K562 (cell line): ENCODE data around the gene MX1. TPM values are rescaled to one million over a fixed set of nuclear protein-coding genes. Genes with fewer than 3 reads are reported as not detected.
A peak's percentile ranks its signal among the peaks of the same experiment; 100 is the strongest.

Source experiments
- ATAC-seq: fragments of 200-7000 bp; cut with Tn5 transposase; 3 replicates; pipeline ENCODE4 v1.9.1; 2020; ENCODE audit warnings: moderate library complexity
- BruUV-seq: library from RNA; stranded (reverse); fragments of 400-500 nt; replicated peaks from 2 replicates; lab custom pipeline; 2021; lab: Mats Ljungman, UMichigan
- CTCF ChIA-PET: fragments of 300-600 bp; formaldehyde crosslinking; extraction: SDS; loops from one replicate; lab custom pipeline; 2021; ENCODE audit warnings: low intra/inter-chr PET ratio; lab: Yijun Ruan, JAX
- POLR2A ChIA-PET: fragments of 300-600, 350-650 bp; sonication (Branson Sonifier 250); formaldehyde crosslinking; extraction: SDS; loops from one replicate; lab custom pipeline; 2021; ENCODE audit warnings: antibody characterized with exemption, inconsistent platforms; lab: Yijun Ruan, JAX
- DNase-seq, 4 experiments: peaks; one replicate each; pipeline versions ENCODE4 v3.0.0 to v3.0.0-alpha.2; 2011 to 2018; ENCODE audit warnings: low spot score in 3 of 4, mixed read lengths in 3 of 4; ENCODE audit errors: extremely low read depth in 1 of 4
- FAIRE-seq: peaks from 2 replicates; lab custom pipeline; 2011; peaks lifted over from hg19 to GRCh38; lab: Jason Lieb, UNC
- H2AFZ ChIP-seq: 2 replicates; pipeline ENCODE4 v1.6.0; 2011; ENCODE audit warnings: low read depth, low read length, control low read depth, inconsistent platforms
- H3K27ac ChIP-seq: fragments of 200-600 bp; 3 replicates; pipeline ENCODE4 v1.8.0; 2011; ENCODE audit warnings: low read depth, mild to moderate bottlenecking, control low read depth, inconsistent platforms, low read length, moderate library complexity, mixed read lengths; ENCODE audit errors: extremely low read depth
- H3K27me3 ChIP-seq, 2 experiments: fragments of 300-600 bp in 1 of 2; 2 replicates in 1 of 2; 3 replicates in 1 of 2; pipeline versions ENCODE4 v1.6.0 to v1.8.0; 2011; ENCODE audit warnings: inconsistent platforms in 2 of 2, low read length in 2 of 2, mild to moderate bottlenecking in 1 of 2, mixed read lengths in 1 of 2, moderate library complexity in 1 of 2; ENCODE audit not compliant: control insufficient read depth in 2 of 2, insufficient read depth in 2 of 2
- H3K36me3 ChIP-seq: fragments of 300-600 bp; 3 replicates; pipeline ENCODE4 v1.8.0; 2011; ENCODE audit warnings: mild to moderate bottlenecking, low read length, inconsistent platforms; ENCODE audit not compliant: control insufficient read depth, insufficient read depth
- H3K4me1 ChIP-seq, 2 experiments: fragments of 200-600 bp in 1 of 2; replicated peaks in 1 of 2; 2 replicates in 1 of 2; 3 replicates in 1 of 2; pipeline versions ENCODE4 v1.5.1 to v1.8.0; 2011; ENCODE audit warnings: inconsistent platforms in 2 of 2, low read length in 2 of 2, mild to moderate bottlenecking in 1 of 2, mixed read lengths in 1 of 2, moderate library complexity in 1 of 2; ENCODE audit not compliant: control insufficient read depth in 2 of 2, insufficient read depth in 2 of 2
- H3K4me2 ChIP-seq: 2 replicates; pipeline ENCODE4 v1.6.1; 2011; ENCODE audit warnings: low read length, control low read depth, inconsistent platforms, mixed read lengths; ENCODE audit not compliant: insufficient read depth
- H3K4me3 ChIP-seq: fragments of 200-600 bp; sonication (generic), shearing (Covaris generic); 2 replicates; pipeline ENCODE4 v1.5.1; 2016; ENCODE audit warnings: control low read depth, inconsistent platforms
- H3K79me2 ChIP-seq: fragments of 200-600 bp; 3 replicates; pipeline ENCODE4 v1.8.0; 2011; ENCODE audit warnings: low read length, inconsistent platforms; ENCODE audit not compliant: control insufficient read depth, insufficient read depth
- H3K9ac ChIP-seq, 2 experiments: 2 replicates each; pipeline versions ENCODE4 v1.6.0 to v1.6.1; 2011; ENCODE audit warnings: low read depth in 2 of 2, low read length in 2 of 2, control low read depth in 1 of 2, inconsistent platforms in 1 of 2, mild to moderate bottlenecking in 1 of 2, mixed read lengths in 1 of 2; ENCODE audit not compliant: insufficient read depth in 1 of 2
- H3K9me1 ChIP-seq: one replicate; pipeline ENCODE4 v1.6.0; 2011; ENCODE audit warnings: inconsistent platforms, mild to moderate bottlenecking, low read length, moderate library complexity; ENCODE audit not compliant: control insufficient read depth, insufficient read depth
- H3K9me3 ChIP-seq: replicated peaks from 2 replicates; pipeline ENCODE4 v1.5.1; 2011; ENCODE audit warnings: low read depth, low read length, inconsistent platforms; ENCODE audit not compliant: control insufficient read depth, insufficient read depth
- H4K20me1 ChIP-seq: replicated peaks from 2 replicates; pipeline ENCODE4 v1.6.1; 2011; ENCODE audit warnings: low read length, inconsistent platforms, mixed read lengths; ENCODE audit not compliant: control insufficient read depth, insufficient read depth
- BMI1 ChIP-seq: fragments of 150-350 bp; IDR thresholded peaks from 2 replicates; pipeline ENCODE4 v1.6.1; 2014; ENCODE audit warnings: low read length
- LEF1 ChIP-seq: fragments of 450-650 bp; IDR thresholded peaks from 2 replicates; pipeline ENCODE4 v1.6.1; 2016; ENCODE audit warnings: mild to moderate bottlenecking
- PKNOX1 ChIP-seq: fragments of 450-650 bp; IDR thresholded peaks from 2 replicates; pipeline ENCODE4 v1.6.1; 2016
- POLR2G ChIP-seq: fragments of 200-400 bp; formaldehyde crosslinking; IDR thresholded peaks from 2 replicates; pipeline ENCODE4 v1.6.1; 2017; ENCODE audit warnings: low read depth, mild to moderate bottlenecking, antibody characterized with exemption, low read length, moderate library complexity
- RREB1 ChIP-seq: fragments of 250-450 bp; sonication (Bioruptor Pico); IDR thresholded peaks from 2 replicates; pipeline ENCODE4 v1.4.0; 2020
- ZNF79 ChIP-seq: fragments of 250-450 bp; sonication (Bioruptor Pico); IDR thresholded peaks from 2 replicates; pipeline ENCODE4 v1.4.0; 2020; ENCODE audit warnings: low read depth, mild to moderate bottlenecking, moderate library complexity
- WGBS: fragments of 100-300 bp; shearing (Covaris generic); methylation state at CpG from one replicate; pipeline ENCODE4 v1.1.6; 2016; ENCODE audit warnings: low coverage, mixed read lengths; ENCODE audit not compliant: insufficient coverage; ENCODE audit errors: missing lambda C conversion rate; 5-methylcytosine and 5-hydroxymethylcytosine counted together
- in situ Hi-C: fragments of 300-500 bp; cut with MboI; formaldehyde crosslinking; loops from 4 replicates; pipeline ENCODE4 v1.15.0; 2018; ENCODE audit warnings: inconsistent platforms, mixed read lengths
- intact Hi-C: fragments of 100-400 bp; cut with micrococcal nuclease; formaldehyde crosslinking; loops from 2 replicates; pipeline ENCODE4 v1.14.2; 2022
- polyA plus RNA-seq, 8 experiments: library from polyadenylated mRNA; depleted of rRNA in 4 of 8; stranded (reverse) in 5 of 8; unstranded in 3 of 8; fragments of >200 nt; fragmentation: Nextera tagmentation in 2 of 8; fragmentation: Illumina TruSeq in 1 of 8; extraction: Ambion mirVana in 2 of 8; extraction: Trizol in 1 of 8; gene quantifications; 2 replicates each; pipeline versions ENCODE4 v1.2.1 to v1.2.3, GENCODE V29; 2011 to 2014; ENCODE audit warnings: inconsistent platforms in 1 of 8, missing spikeins in 1 of 8
- total RNA-seq, 7 experiments: library from RNA; depleted of rRNA in 6 of 7; stranded (reverse); fragments of >200 nt in 6 of 7; fragmentation: Illumina TruSeq in 2 of 7; extraction: Trizol in 2 of 7; gene quantifications; 2 replicates each; pipeline versions ENCODE4 v1.2.1 to v1.2.3, GENCODE V29; 2011 to 2021; ENCODE audit warnings: low replicate concordance in 1 of 7

MX1 gene
- total and polyA plus RNA-seq, 9 of the 15 experiments (the other 6 are each of a cell fraction or from before 2014, with no cell fraction given), result 0.07 to 0.51 (median 0.21) TPM; not detected in 5

- TF ChIP-seq ZNF79 (no peak), LEF1 (no peak), BMI1 (no peak), POLR2G (no peak)
Measured at GRCh38 chr21:41438425-41439113, 12.5 kb downstream of the MX1 start (continued).

- H3K4me2 ChIP-seq, result no peak overlapping the region
- no peaks in the 10 kb centered on the region for H3K79me2 ChIP-seq
- CTCF ChIA-PET, result no interaction called here
- DNase-seq (no peak), ATAC-seq (no peak), FAIRE-seq (no peak)
- H4K20me1 ChIP-seq, result no peaks in the 10 kb centered on the region
- POLR2A ChIA-PET, result interaction anchor here (0.5 to 1.8 kb wide), 2 partner anchors 10 to 28 kb away, joined by 3 to 4 read pairs; no protein-coding TSS in a partner anchor
- H3K9ac ChIP-seq, result no peak overlapping the region
- H3K27me3 ChIP-seq, result peaks cover 0 to 10% of the 10 kb centered on the region in 2 experiments; a peak in 3 of 5 replicates
- TF ChIP-seq PKNOX1 (peak; percentile 19; the same call in 1 of the 2 replicates), RREB1 (no peak)
- no peaks in the 10 kb centered on the region for H3K9me3 ChIP-seq
- no peaks in the 10 kb centered on the region for H3K9me1 ChIP-seq
- no peak overlapping the region for H3K4me3 ChIP-seq
- H3K27ac ChIP-seq, result no peak overlapping the region
- H3K36me3 ChIP-seq, result no peaks in the 10 kb centered on the region
- no peak overlapping the region for H2AFZ ChIP-seq
- no peaks in the 10 kb centered on the region for H3K4me1 ChIP-seq
- BruUV-seq, result no TSS peak
- intact Hi-C loops (no loop called here), in situ Hi-C loops (no loop called here)
- 2% methylated on average over 4 of the region's 4 CpGs for WGBS
Measured at GRCh38 chr21:41439248-41439647, 13.2 kb downstream of the MX1 start.
